Measurements from ENCODE around the gene RRP15. TPM values are rescaled to one million over a fixed set of nuclear protein-coding genes. Genes with fewer than 3 reads are reported as not detected.

Gene RRP15
- total and polyA plus RNA-seq, 2 experiments from 2014 or later: 19.8 to 86.5 TPM

GRCh38 chr1:218383051-218383450, 98.0 kb downstream of the RRP15 start:
- no peak overlapping the region for H3K4me2 ChIP-seq
- H3K27ac Mint-ChIP-seq: no peak overlapping the region

GRCh38 chr1:218383681-218384080, 98.6 kb downstream of the RRP15 start:
- no peak overlapping the region for H3K27ac ChIP-seq (ENCODE audit: low read depth)
- TF ChIP-seq JUNB (IDR thresholded peaks at IDR 0.05; ENCODE audit: unreplicated experiment) (no peak), ZNF462 (CRISPR knock-in tag; IDR thresholded peaks at IDR 0.05) (no peak), STAT1 (IDR thresholded peaks at IDR 0.05; ENCODE audit: unreplicated experiment) (no peak), CTCF (conservative IDR thresholded peaks at IDR 0.05; ENCODE audit: low read depth in 2 of 2) (no peak), EZH2phosphoT487 (IDR thresholded peaks at IDR 0.05; ENCODE audit: unreplicated experiment) (no peak), ZNF331 (CRISPR knock-in tag; IDR thresholded peaks at IDR 0.05; ENCODE audit: low read depth) (no peak), EZH2 (IDR thresholded peaks at IDR 0.05; ENCODE audit: low read depth, unreplicated experiment) (no peak), CREB1 (CRISPR knock-in tag; IDR thresholded peaks at IDR 0.05; ENCODE audit: low read depth) (no peak)

More at GRCh38 chr1:218383051-218383450, 98.0 kb downstream of the RRP15 start:
- H3F3A ChIP-seq (replicated peaks; ENCODE audit: low read depth): no peaks in the 10 kb centered on the region
- H4K20me1 ChIP-seq (replicated peaks; ENCODE audit: insufficient read depth): no peaks in the 10 kb centered on the region
- H3K4me1 ChIP-seq (ENCODE audit: insufficient read depth): no peaks in the 10 kb centered on the region
- no peaks in the 10 kb centered on the region for H3K36me3 ChIP-seq (ENCODE audit: insufficient read depth)
- Mint-ChIP-seq H3K27me3 (ENCODE audit: insufficient read depth, low read depth, poor library complexity) (peaks cover 2% of the 10 kb centered on the region), H3K4me1 (peaks cover 2% of the 10 kb centered on the region; the same call in 1 of the 3 replicates), H3K36me3 (ENCODE audit: low read depth) (no peaks in the 10 kb centered on the region), H3K4me3 (no peak overlapping the region), H3K9me3 (no peaks in the 10 kb centered on the region; the same call in 2 of the 3 replicates)
- DNase-seq (ENCODE audit: low spot score) (no peak), ATAC-seq (no peak)
- H2AFZ ChIP-seq: no peak overlapping the region
- H3K27me3 ChIP-seq (ENCODE audit: insufficient read depth): no peaks in the 10 kb centered on the region
- no peak for TF ChIP-seq CTCF (conservative IDR thresholded peaks at IDR 0.05; ENCODE audit: low read depth in 2 of 2)
- no peaks in the 10 kb centered on the region for H3K79me2 ChIP-seq (replicated peaks; ENCODE audit: insufficient read depth)
- H3K9me2 ChIP-seq (ENCODE audit: insufficient read depth): no peaks in the 10 kb centered on the region
- H3K4me3 ChIP-seq: no peak overlapping the region
- H3K27ac ChIP-seq (ENCODE audit: low read depth): no peak overlapping the region

More at GRCh38 chr1:218383681-218384080, 98.6 kb downstream of the RRP15 start:
- no peaks in the 10 kb centered on the region for H3K9me2 ChIP-seq (ENCODE audit: insufficient read depth)
- ATAC-seq (no peak), DNase-seq (ENCODE audit: low spot score) (no peak)
- no peak overlapping the region for H3K4me2 ChIP-seq
- H3K27me3 Mint-ChIP-seq (ENCODE audit: insufficient read depth, low read depth, poor library complexity): peaks cover 2% of the 10 kb centered on the region
- no peaks in the 10 kb centered on the region for H3K27me3 ChIP-seq (ENCODE audit: insufficient read depth)
- H3K36me3 ChIP-seq (ENCODE audit: insufficient read depth): no peaks in the 10 kb centered on the region
- H4K20me1 ChIP-seq (replicated peaks; ENCODE audit: insufficient read depth): no peaks in the 10 kb centered on the region
- H3K4me1 Mint-ChIP-seq: peaks cover 2% of the 10 kb centered on the region; the same call in 1 of the 3 replicates
- H3K9me3 Mint-ChIP-seq: no peaks in the 10 kb centered on the region; the same call in 2 of the 3 replicates
- no peaks in the 10 kb centered on the region for H3K4me1 ChIP-seq (ENCODE audit: insufficient read depth)
- no peak overlapping the region for H3K4me3 Mint-ChIP-seq
- no peaks in the 10 kb centered on the region for H3K36me3 Mint-ChIP-seq (ENCODE audit: low read depth)
- no peaks in the 10 kb centered on the region for H3F3A ChIP-seq (replicated peaks; ENCODE audit: low read depth)
- H3K4me3 ChIP-seq: no peak overlapping the region
- no peaks in the 10 kb centered on the region for H3K79me2 ChIP-seq (replicated peaks; ENCODE audit: insufficient read depth)
- H2AFZ ChIP-seq: no peak overlapping the region
- no peak overlapping the region for H3K27ac Mint-ChIP-seq
